Endodermal cell (in vitro differentiated cells): Measurements from ENCODE around the gene SLC5A10. TPM values are rescaled to one million over a fixed set of nuclear protein-coding genes. Genes with fewer than 3 reads are reported as not detected.
A peak's percentile ranks its signal among the peaks of the same experiment; 100 is the strongest.

Source experiments
- DNase-seq: peaks from one replicate; pipeline ENCODE4 v3.0.0-alpha.2; 2017
- H3K27ac ChIP-seq: 2 replicates; pipeline ENCODE4 v1.5.1; 2013; ENCODE audit warnings: mild to moderate bottlenecking, low read depth, low read length, moderate library complexity
- H3K27me3 ChIP-seq: 2 replicates; pipeline ENCODE4 v1.6.1; 2013; ENCODE audit warnings: mild to moderate bottlenecking, low read length, moderate library complexity; ENCODE audit not compliant: insufficient read depth, control insufficient read depth, poor library complexity, severe bottlenecking
- H3K36me3 ChIP-seq: 2 replicates; pipeline ENCODE4 v1.7.0; 2013; ENCODE audit warnings: mild to moderate bottlenecking, low read length, moderate library complexity; ENCODE audit not compliant: control insufficient read depth, insufficient read depth
- H3K4me1 ChIP-seq: one replicate; pipeline ENCODE4 v1.7.0; 2013; ENCODE audit warnings: low read length; ENCODE audit not compliant: control insufficient read depth, insufficient read depth
- H3K4me3 ChIP-seq: 2 replicates; pipeline ENCODE4 v1.5.1; 2013; ENCODE audit warnings: mild to moderate bottlenecking, low read length, moderate library complexity
- H3K9ac ChIP-seq: 2 replicates; pipeline ENCODE4 v1.6.1; 2013; ENCODE audit warnings: mild to moderate bottlenecking, low read length, moderate library complexity; ENCODE audit not compliant: poor library complexity, severe bottlenecking; ENCODE audit errors: extremely low read depth
- H3K9me3 ChIP-seq: 2 replicates; pipeline ENCODE4 v1.6.1; 2013; ENCODE audit warnings: mild to moderate bottlenecking, low read length, moderate library complexity; ENCODE audit not compliant: control insufficient read depth
- H3K27ac Mint-ChIP-seq: 2 replicates; pipeline ENCODE4 v1.8.0; 2020; ENCODE audit warnings: mixed read lengths
- H3K27me3 Mint-ChIP-seq: 2 replicates; pipeline ENCODE4 v1.8.0; 2021; ENCODE audit warnings: mild to moderate bottlenecking, mixed read lengths; ENCODE audit not compliant: insufficient read depth
- H3K36me3 Mint-ChIP-seq: 2 replicates; pipeline ENCODE4 v1.8.0; 2020; ENCODE audit warnings: low read depth, mixed read lengths
- H3K4me1 Mint-ChIP-seq: 2 replicates; pipeline ENCODE4 v1.8.0; 2020; ENCODE audit warnings: mixed read lengths
- H3K4me3 Mint-ChIP-seq: 2 replicates; pipeline ENCODE4 v1.8.0; 2020; ENCODE audit warnings: mild to moderate bottlenecking, moderate library complexity, mixed read lengths
- H3K9me3 Mint-ChIP-seq: 2 replicates; pipeline ENCODE4 v1.8.0; 2020; ENCODE audit warnings: mild to moderate bottlenecking, mixed read lengths
- CTCF ChIP-seq: fragments of 200-600 bp; sonication (generic); conservative IDR thresholded peaks from 2 replicates; pipeline ENCODE4 v1.5.0; 2021; ENCODE audit warnings: antibody characterized with exemption, mild to moderate bottlenecking
- WGBS, 2 experiments: methylation state at CpG; one replicate each; pipeline versions ENCODE4 v1.1.5 to v1.1.7; 2013; ENCODE audit warnings: missing lambda C conversion rate in 2 of 2, mixed read lengths in 1 of 2; ENCODE audit not compliant: insufficient coverage in 1 of 2, insufficient read length in 1 of 2; 5-methylcytosine and 5-hydroxymethylcytosine counted together
- total RNA-seq, 2 donors: library from RNA; stranded (reverse); fragmentation: NEBNext Ultra II Directional in 1 of 2; extraction: Animal tissue kit (Norgen Biotek cat#: 25700) in 1 of 2; gene quantifications; 2 replicates in 1 of 2; 3 replicates in 1 of 2; pipeline ENCODE4 v1.2.1, GENCODE V29; 2021

Gene SLC5A10
- total RNA-seq, 2 donors from 2014 or later = 0.11 to 0.29 TPM

DNA sequence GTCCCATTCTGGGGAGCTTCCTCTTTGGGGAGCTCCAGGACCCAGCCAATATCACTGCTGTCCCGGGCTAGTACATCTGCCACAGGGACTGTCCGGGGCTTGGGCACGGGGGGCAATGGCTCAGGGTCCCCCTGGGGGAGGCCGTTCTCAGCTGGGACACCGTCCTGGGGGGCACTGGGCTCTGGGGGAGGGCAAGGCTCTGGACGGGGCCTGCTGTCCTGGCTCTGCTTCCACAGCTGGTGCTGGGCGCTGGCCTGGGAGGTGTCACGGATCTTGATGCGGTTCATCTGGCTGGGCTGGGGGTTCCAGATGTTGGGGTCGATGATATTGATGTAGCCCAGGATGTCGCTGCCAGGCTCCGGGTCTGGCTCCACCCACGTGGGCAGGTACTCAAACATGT lies 26.1 kb downstream of the SLC5A10 start:
- Mint-ChIP-seq H3K9me3 (no peaks in the 10 kb centered on the region), H3K27me3 (no peaks in the 10 kb centered on the region), H3K4me3 (no peak overlapping the region), H3K4me1 (peaks cover 9% of the 10 kb centered on the region), H3K27ac (no peak overlapping the region), H3K36me3 (peaks cover 41% of the 10 kb centered on the region)
- H3K4me1 ChIP-seq = peaks cover 9% of the 10 kb centered on the region
- H3K27ac ChIP-seq = no peak overlapping the region
- H3K9me3 ChIP-seq = no peaks in the 10 kb centered on the region
- no peak overlapping the region for H3K4me3 ChIP-seq
- TF ChIP-seq CTCF = no peak
- DNase-seq = no peak
- H3K27me3 ChIP-seq = no peaks in the 10 kb centered on the region
- WGBS, 2 experiments = 92 to 94% methylated on average over 7 to 13 of the region's 13 CpGs
- no peak overlapping the region for H3K9ac ChIP-seq
- peaks cover 32% of the 10 kb centered on the region for H3K36me3 ChIP-seq

DNA sequence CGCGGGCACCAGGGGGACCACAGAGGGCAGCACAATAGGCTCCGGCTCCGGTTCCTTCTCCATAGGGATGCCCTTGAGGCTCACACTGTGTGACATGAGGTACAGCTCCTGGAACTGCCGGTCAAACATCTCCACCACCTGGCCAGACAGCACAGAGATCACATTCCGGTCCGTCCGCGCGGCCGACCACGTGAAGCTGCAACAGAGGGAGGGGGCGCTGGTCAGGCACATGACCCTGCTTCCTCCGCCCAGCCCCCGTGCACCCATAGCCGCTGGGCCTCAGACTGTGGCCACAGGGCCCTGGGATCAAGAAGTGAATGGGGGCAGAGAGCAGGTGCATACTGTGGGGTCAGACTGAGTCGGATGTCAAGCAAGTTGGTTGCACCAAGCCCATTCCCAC lies 26.7 kb downstream of the SLC5A10 start:
- no peaks in the 10 kb centered on the region for H3K9me3 Mint-ChIP-seq
- H3K9me3 ChIP-seq = no peaks in the 10 kb centered on the region
- peaks cover 45% of the 10 kb centered on the region for H3K36me3 Mint-ChIP-seq
- H3K36me3 ChIP-seq = peaks cover 35% of the 10 kb centered on the region
- H3K9ac ChIP-seq = no peak overlapping the region
- no peak overlapping the region for H3K27ac ChIP-seq
- H3K4me3 ChIP-seq = no peak overlapping the region
- H3K27me3 Mint-ChIP-seq = no peaks in the 10 kb centered on the region
- DNase-seq = no peak
- H3K4me1 ChIP-seq = peaks cover 9% of the 10 kb centered on the region
- peaks cover 9% of the 10 kb centered on the region for H3K4me1 Mint-ChIP-seq
- H3K27ac Mint-ChIP-seq = no peak overlapping the region
- H3K27me3 ChIP-seq = no peaks in the 10 kb centered on the region
- no peak for TF ChIP-seq CTCF
- no peak overlapping the region for H3K4me3 Mint-ChIP-seq
- WGBS, 2 experiments = 96 to 98% methylated on average over 15 to 17 of the region's 17 CpGs

DNA sequence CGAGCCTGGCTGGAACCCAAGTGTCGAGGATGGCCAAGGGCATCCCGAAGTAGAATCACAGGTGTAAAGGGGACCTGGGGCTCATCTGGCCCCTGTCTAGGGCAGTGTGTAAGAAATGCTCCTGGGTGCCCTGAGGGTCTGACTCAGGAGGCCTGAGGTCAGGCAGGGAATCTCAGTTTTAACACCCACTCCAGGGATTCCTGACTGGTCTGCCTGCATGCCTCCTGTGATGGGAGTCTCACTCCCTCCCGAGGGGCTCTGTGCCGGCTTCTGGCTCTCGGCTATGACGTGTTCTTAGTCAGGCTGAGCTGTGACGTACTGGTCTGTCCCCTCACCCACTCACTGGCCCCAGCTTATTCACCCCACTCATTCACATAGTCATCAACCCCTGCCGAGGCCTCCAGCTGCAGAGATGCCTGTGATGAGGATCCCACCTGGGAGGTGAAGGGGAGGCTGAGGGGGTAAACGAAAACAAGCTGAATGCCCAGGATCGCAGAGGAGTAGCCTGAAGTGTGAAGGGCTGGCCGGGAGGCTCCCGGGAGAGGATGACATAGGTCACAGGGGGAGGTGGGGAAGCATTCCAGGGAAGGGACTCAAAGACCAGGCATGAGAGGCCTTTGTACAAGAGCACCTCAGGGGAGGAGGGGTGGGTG lies 28.8 kb downstream of the SLC5A10 start:
- peaks cover 41% of the 10 kb centered on the region for H3K36me3 Mint-ChIP-seq
- H3K9ac ChIP-seq = no peak overlapping the region
- H3K9me3 ChIP-seq = no peaks in the 10 kb centered on the region
- no peaks in the 10 kb centered on the region for H3K9me3 Mint-ChIP-seq
- H3K4me1 ChIP-seq = peaks cover 9% of the 10 kb centered on the region
- no peak overlapping the region for H3K4me3 Mint-ChIP-seq
- TF ChIP-seq CTCF = no peak
- peak overlapping the region; percentile 61 for H3K27ac Mint-ChIP-seq
- H3K4me3 ChIP-seq = no peak overlapping the region
- WGBS, 2 experiments = 81 to 89% methylated on average over 10 to 13 of the region's 13 CpGs
- no peaks in the 10 kb centered on the region for H3K27me3 ChIP-seq
- peaks cover 9% of the 10 kb centered on the region for H3K4me1 Mint-ChIP-seq
- no peaks in the 10 kb centered on the region for H3K27me3 Mint-ChIP-seq
- H3K36me3 ChIP-seq = peaks cover 35% of the 10 kb centered on the region
- DNase-seq = peak; percentile 74
- no peak overlapping the region for H3K27ac ChIP-seq
